HEK293 (cell line): ENCODE results near the gene LPIN2.
"Not testable (repeated sequence)": the region's sequence is repeated elsewhere in the genome, so short reads cannot be mapped to it uniquely, and the experiment has no call there.

Source experiments
- CTCF ChIA-PET: fragments of 350-600 bp; formaldehyde crosslinking; extraction: SDS; loops from one replicate; lab custom pipeline; 2021; ENCODE audit warnings: antibody characterized with exemption; lab: Yijun Ruan, JAX
- POLR2A ChIA-PET: fragments of 300-600 bp; formaldehyde crosslinking; extraction: SDS; loops from one replicate; lab custom pipeline; 2020; ENCODE audit warnings: antibody characterized with exemption, inconsistent platforms; lab: Yijun Ruan, JAX
- H3K27ac ChIP-seq: fragments of 200-500 bp; sonication (Bioruptor generic); 2 replicates; pipeline ENCODE4 v1.5.1; 2014; ENCODE audit warnings: low read depth, low read length, control low read depth, inconsistent platforms; ENCODE audit errors: extremely low read depth
- H3K36me3 ChIP-seq, 2 experiments: fragments of 200-500 bp in 1 of 2; sonication (Bioruptor generic) in 1 of 2; 1 replicate in 1 of 2; 2 replicates in 1 of 2; pipeline ENCODE4 v1.5.1; 2014 to 2017; ENCODE audit warnings: inconsistent platforms in 2 of 2, low read length in 2 of 2; ENCODE audit not compliant: control insufficient read depth in 2 of 2, insufficient read depth in 1 of 2
- H3K4me1 ChIP-seq: fragments of 200-500 bp; sonication (Bioruptor generic); 2 replicates; pipeline ENCODE4 v1.5.1; 2014; ENCODE audit warnings: mild to moderate bottlenecking, low read length, inconsistent platforms; ENCODE audit not compliant: control insufficient read depth, insufficient read depth
- H3K4me3 ChIP-seq: 2 replicates; pipeline ENCODE4 v1.5.1; 2011; ENCODE audit warnings: low read depth, mild to moderate bottlenecking, control low read depth, low read length, moderate library complexity
- H3K9me3 ChIP-seq: fragments of 200-500 bp; sonication (Bioruptor generic); 2 replicates; pipeline ENCODE4 v1.5.1; 2014; ENCODE audit warnings: low read depth, low read length, inconsistent platforms; ENCODE audit not compliant: control insufficient read depth, insufficient read depth
- KLF8 ChIP-seq: fragments of 450-650 bp; formaldehyde crosslinking; IDR thresholded peaks from 2 replicates; pipeline ENCODE4 v1.5.1; 2016; ENCODE audit warnings: missing biosample characterization, missing genetic modification characterization
- ZFP37 ChIP-seq: fragments of 450-650 bp; formaldehyde crosslinking; IDR thresholded peaks from 2 replicates; pipeline ENCODE4 v1.5.1; 2016; ENCODE audit warnings: missing biosample characterization, missing genetic modification characterization
- ZNF146 ChIP-seq: fragments of 450-650 bp; formaldehyde crosslinking; IDR thresholded peaks from 2 replicates; pipeline ENCODE4 v1.5.1; 2016; ENCODE audit warnings: missing biosample characterization, missing genetic modification characterization
- ZNF202 ChIP-seq: fragments of 450-650 bp; formaldehyde crosslinking; IDR thresholded peaks from 2 replicates; pipeline ENCODE4 v1.5.1; 2016; ENCODE audit warnings: missing biosample characterization, missing genetic modification characterization, borderline replicate concordance
- ZNF24 ChIP-seq: fragments of 450-650 bp; formaldehyde crosslinking; IDR thresholded peaks from 2 replicates; pipeline ENCODE4 v1.5.1; 2016; ENCODE audit warnings: missing biosample characterization, missing genetic modification characterization
- ZNF341 ChIP-seq: fragments of 450-650 bp; formaldehyde crosslinking; IDR thresholded peaks from 2 replicates; pipeline ENCODE4; 2016; ENCODE audit warnings: low read depth, missing biosample characterization, missing genetic modification characterization
- ZNF48 ChIP-seq: fragments of 450-650 bp; formaldehyde crosslinking; IDR thresholded peaks from 2 replicates; pipeline ENCODE4 v1.5.1; 2016; ENCODE audit warnings: missing biosample characterization, missing genetic modification characterization
- ZNF529 ChIP-seq: fragments of 450-650 bp; formaldehyde crosslinking; IDR thresholded peaks from 2 replicates; pipeline ENCODE4 v1.5.1; 2017; ENCODE audit warnings: missing genetic modification characterization, missing biosample characterization; ENCODE audit not compliant: insufficient replicate concordance
- ZNF626 ChIP-seq: fragments of 450-650 bp; sonication (Bioruptor Pico); formaldehyde crosslinking; IDR thresholded peaks from 2 replicates; pipeline ENCODE4 v1.5.1; 2018; ENCODE audit warnings: missing biosample characterization, missing genetic modification characterization, inconsistent platforms
- TF ChIP-seq, protein P1 (sequence below): fragments of 450-650 bp; formaldehyde crosslinking; IDR thresholded peaks from 2 replicates; pipeline ENCODE4 v1.5.1; 2016; ENCODE audit warnings: missing biosample characterization, missing genetic modification characterization
- TF ChIP-seq, protein P2 (sequence below): fragments of 450-650 bp; formaldehyde crosslinking; IDR thresholded peaks from 2 replicates; pipeline ENCODE4 v1.5.1; 2016; ENCODE audit warnings: missing biosample characterization, missing genetic modification characterization
- TF ChIP-seq, protein P3 (sequence below): fragments of 450-650 bp; formaldehyde crosslinking; conservative IDR thresholded peaks from 2 replicates; pipeline ENCODE4 v1.5.1; 2016; ENCODE audit warnings: low read depth, missing biosample characterization, missing genetic modification characterization
- TF ChIP-seq, protein P4 (sequence below): fragments of 450-650 bp; formaldehyde crosslinking; IDR thresholded peaks from 2 replicates; pipeline ENCODE4 v1.5.1; 2016; ENCODE audit warnings: missing biosample characterization, missing genetic modification characterization

LPIN2 gene

DNA sequence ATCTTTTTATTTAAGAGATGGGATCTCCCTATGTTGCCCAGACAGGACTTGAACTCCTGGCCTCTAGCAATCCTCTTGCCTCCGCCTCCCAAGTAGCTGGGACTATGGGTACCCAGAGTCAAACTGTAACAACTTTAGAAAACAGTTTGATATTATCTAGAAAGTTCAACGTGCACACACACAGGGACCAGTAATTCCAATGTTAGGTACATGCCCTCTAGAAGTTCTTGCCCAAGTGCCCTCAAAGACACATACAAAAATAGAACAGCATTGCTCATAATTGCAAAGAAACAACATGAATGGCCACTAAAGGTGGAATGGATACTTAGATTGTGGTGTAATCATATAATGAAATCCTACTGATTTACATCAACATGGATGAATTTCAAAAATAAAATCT lies 12.6 kb upstream of the LPIN2 start (continued):
- TF ChIP-seq ZNF202 (tag by site-specific recombination) (no peak), ZNF48 (no peak), ZNF626 (no peak), ZNF529 (tag by site-specific recombination) (no peak)
- TF ChIP-seq, protein P1, sequence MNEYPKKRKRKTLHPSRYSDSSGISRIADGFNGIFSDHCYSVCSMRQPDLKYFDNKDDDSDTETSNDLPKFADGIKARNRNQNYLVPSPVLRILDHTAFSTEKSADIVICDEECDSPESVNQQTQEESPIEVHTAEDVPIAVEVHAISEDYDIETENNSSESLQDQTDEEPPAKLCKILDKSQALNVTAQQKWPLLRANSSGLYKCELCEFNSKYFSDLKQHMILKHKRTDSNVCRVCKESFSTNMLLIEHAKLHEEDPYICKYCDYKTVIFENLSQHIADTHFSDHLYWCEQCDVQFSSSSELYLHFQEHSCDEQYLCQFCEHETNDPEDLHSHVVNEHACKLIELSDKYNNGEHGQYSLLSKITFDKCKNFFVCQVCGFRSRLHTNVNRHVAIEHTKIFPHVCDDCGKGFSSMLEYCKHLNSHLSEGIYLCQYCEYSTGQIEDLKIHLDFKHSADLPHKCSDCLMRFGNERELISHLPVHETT (tag by site-specific recombination): no peak
- TF ChIP-seq, protein P2, sequence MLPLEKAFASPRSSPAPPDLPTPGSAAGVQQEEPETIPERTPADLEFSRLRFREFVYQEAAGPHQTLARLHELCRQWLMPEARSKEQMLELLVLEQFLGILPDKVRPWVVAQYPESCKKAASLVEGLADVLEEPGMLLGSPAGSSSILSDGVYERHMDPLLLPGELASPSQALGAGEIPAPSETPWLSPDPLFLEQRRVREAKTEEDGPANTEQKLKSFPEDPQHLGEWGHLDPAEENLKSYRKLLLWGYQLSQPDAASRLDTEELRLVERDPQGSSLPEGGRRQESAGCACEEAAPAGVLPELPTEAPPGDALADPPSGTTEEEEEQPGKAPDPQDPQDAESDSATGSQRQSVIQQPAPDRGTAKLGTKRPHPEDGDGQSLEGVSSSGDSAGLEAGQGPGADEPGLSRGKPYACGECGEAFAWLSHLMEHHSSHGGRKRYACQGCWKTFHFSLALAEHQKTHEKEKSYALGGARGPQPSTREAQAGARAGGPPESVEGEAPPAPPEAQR (tag by site-specific recombination): no peak
- TF ChIP-seq, protein P3, sequence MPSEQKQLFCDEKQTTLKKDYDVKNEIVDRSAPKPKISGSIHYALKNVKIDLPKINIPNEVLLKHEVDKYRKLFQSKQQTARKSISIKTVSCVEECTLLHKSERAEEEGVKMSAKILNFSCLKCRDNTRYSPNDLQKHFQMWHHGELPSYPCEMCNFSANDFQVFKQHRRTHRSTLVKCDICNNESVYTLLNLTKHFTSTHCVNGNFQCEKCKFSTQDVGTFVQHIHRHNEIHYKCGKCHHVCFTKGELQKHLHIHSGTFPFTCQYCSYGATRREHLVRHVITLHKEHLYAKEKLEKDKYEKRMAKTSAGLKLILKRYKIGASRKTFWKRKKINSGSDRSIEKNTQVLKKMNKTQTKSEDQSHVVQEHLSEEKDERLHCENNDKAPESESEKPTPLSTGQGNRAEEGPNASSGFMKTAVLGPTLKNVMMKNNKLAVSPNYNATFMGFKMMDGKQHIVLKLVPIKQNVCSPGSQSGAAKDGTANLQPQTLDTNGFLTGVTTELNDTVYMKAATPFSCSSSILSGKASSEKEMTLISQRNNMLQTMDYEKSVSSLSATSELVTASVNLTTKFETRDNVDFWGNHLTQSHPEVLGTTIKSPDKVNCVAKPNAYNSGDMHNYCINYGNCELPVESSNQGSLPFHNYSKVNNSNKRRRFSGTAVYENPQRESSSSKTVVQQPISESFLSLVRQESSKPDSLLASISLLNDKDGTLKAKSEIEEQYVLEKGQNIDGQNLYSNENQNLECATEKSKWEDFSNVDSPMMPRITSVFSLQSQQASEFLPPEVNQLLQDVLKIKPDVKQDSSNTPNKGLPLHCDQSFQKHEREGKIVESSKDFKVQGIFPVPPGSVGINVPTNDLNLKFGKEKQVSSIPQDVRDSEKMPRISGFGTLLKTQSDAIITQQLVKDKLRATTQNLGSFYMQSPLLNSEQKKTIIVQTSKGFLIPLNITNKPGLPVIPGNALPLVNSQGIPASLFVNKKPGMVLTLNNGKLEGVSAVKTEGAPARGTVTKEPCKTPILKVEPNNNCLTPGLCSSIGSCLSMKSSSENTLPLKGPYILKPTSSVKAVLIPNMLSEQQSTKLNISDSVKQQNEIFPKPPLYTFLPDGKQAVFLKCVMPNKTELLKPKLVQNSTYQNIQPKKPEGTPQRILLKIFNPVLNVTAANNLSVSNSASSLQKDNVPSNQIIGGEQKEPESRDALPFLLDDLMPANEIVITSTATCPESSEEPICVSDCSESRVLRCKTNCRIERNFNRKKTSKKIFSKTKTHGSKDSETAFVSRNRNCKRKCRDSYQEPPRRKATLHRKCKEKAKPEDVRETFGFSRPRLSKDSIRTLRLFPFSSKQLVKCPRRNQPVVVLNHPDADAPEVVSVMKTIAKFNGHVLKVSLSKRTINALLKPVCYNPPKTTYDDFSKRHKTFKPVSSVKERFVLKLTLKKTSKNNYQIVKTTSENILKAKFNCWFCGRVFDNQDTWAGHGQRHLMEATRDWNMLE (tag by site-specific recombination): no peak

DNA sequence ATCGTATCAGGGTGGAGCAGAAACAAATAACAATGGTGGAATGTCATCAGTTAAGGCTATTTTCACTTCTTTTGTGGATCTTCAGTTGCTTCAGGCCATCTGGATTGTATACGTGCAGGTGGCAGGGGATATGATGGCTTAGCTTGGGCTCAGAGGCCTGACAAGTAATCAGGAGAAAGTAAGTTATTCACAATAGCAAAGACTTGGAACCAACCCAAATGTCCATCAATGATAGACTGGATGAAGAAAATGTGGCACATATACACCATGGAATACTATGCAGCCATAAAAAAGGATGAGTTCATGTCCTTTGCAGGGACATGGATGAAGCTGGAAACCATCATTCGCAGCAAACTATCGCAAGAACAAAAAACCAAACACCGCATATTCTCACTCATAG lies 10.7 kb upstream of the LPIN2 start:
- H3K4me1 ChIP-seq: not testable (repeated sequence)
- TF ChIP-seq ZNF146 (tag by site-specific recombination): peak; percentile 89
- TF ChIP-seq, protein P4, sequence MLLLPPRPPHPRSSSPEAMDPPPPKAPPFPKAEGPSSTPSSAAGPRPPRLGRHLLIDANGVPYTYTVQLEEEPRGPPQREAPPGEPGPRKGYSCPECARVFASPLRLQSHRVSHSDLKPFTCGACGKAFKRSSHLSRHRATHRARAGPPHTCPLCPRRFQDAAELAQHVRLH: 0 out of 2 replicates have a peak, but pooled peaks have one; percentile 56
- TF ChIP-seq, all 188 proteins: peak for 2; not testable (repeated sequence) for 186
- H3K4me3 ChIP-seq, H3K9me3 ChIP-seq, CTCF ChIA-PET, H3K36me3 ChIP-seq, H3K27ac ChIP-seq, POLR2A ChIA-PET: not testable (repeated sequence)

DNA sequence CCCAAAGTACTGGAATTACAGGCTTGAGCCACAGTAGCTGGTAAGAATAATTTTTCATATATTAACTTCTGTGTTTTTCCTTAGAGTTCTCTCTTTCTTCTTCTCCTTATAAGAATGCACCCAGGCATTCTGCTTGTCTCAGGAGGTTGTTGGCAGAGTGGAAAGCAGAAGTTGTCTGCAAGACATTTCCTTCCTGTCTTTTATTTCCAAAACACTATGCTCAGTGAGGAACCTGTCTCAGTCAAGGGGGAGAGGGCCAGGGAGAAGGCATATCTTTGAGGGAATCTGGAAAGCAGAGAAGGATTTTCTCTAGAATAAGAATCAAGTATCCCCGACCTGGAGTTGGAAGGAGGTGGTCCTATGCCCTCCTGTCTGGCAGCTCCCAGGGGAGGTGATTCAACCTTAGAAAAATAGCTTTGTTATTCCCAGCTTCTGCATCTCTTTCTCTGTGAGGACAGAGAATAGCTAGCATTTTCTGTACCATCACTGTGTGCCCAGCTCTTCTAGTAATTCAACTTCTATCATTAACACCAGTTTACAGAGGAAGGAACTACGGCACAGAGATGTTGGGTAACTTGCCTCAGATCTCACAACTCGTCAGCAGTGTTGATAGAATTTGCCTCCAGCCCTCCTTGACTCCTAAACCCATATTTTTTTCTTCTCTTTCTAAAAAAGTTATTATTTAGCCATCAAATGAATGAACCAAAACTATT lies 3.8 kb upstream of the LPIN2 start:
- H3K4me3 ChIP-seq: no peak overlapping the region
- ChIA-PET POLR2A (no interaction called here), CTCF (interaction anchor here (0.6 to 3.0 kb wide), 4 partner anchors 10 to 112 kb away, joined by 3 to 12 read pairs (median 6); no protein-coding TSS in a partner anchor)
- no peaks in the 10 kb centered on the region for H3K36me3 ChIP-seq
- H3K4me1 ChIP-seq: no peaks in the 10 kb centered on the region; the same call in 1 of the 2 replicates
- no peak for TF ChIP-seq ZNF341 (tag by site-specific recombination)
- no peak for TF ChIP-seq ZFP37
- TF ChIP-seq ZNF24 (tag by site-specific recombination): no peak
- TF ChIP-seq KLF8 (tag by site-specific recombination): no peak
- H3K9me3 ChIP-seq: no peaks in the 10 kb centered on the region
- H3K27ac ChIP-seq: no peak overlapping the region
